Left ventricle myocardium inferior (tissue), 1 donor: ENCODE results near the gene FAM120B. TPM values are rescaled to one million over a fixed set of nuclear protein-coding genes. Genes with fewer than 3 reads are reported as not detected.

Experiments used
- DNase-seq: peaks from one replicate; pipeline ENCODE4 v3.0.0-alpha.2; 2020
- H3K27ac ChIP-seq: fragments of 200-600 bp; replicated peaks from 2 replicates; pipeline ENCODE4 v1.8.0; 2021
- H3K27me3 ChIP-seq: fragments of 200-600 bp; 2 replicates; pipeline ENCODE4 v1.8.0; 2021; ENCODE audit warnings: low read depth
- H3K36me3 ChIP-seq: fragments of 200-600 bp; 2 replicates; pipeline ENCODE4 v1.8.0; 2021
- H3K4me1 ChIP-seq: fragments of 200-600 bp; 2 replicates; pipeline ENCODE4 v1.8.0; 2021
- H3K4me3 ChIP-seq: fragments of 200-600 bp; 2 replicates; pipeline ENCODE4 v1.8.0; 2021; ENCODE audit warnings: mild to moderate bottlenecking, moderate library complexity
- H3K9me3 ChIP-seq: fragments of 200-600 bp; replicated peaks from 2 replicates; pipeline ENCODE4 v1.8.0; 2021
- CTCF ChIP-seq: fragments of 200-600 bp; IDR thresholded peaks from 2 replicates; pipeline ENCODE4 v1.8.0; 2021; ENCODE audit warnings: antibody characterized with exemption, mild to moderate bottlenecking, borderline replicate concordance
- intact Hi-C: fragments of 100-400 bp; cut with micrococcal nuclease; formaldehyde crosslinking; loops from one replicate; pipeline ENCODE4 v1.11.0; 2022
- total RNA-seq: library from RNA; stranded (reverse); fragmentation: NEBNext Ultra II Directional; extraction: Animal tissue kit (Norgen Biotek cat#: 25700); gene quantifications from one replicate; pipeline ENCODE4 v1.2.1, GENCODE V29; 2021
- donor health status: DM: no; HTN: yes; CAD: no; lungs with severe emphysema.

Gene FAM120B
- total RNA-seq, 1 donor from 2014 or later: 20.1 TPM

- Histone ChIP-seq H3K9me3 (no peaks in the 10 kb centered on the region), H3K27ac (no peak overlapping the region), H3K4me3 (no peak overlapping the region), H3K36me3 (no peaks in the 10 kb centered on the region), H3K27me3 (peaks cover 73% of the 10 kb centered on the region), H3K4me1 (no peaks in the 10 kb centered on the region)
- DNase-seq: no peak
- no peak for TF ChIP-seq CTCF
- intact Hi-C loops: no loop called here
Measured at GRCh38 chr6:170420283-170420682, 113.7 kb downstream of the FAM120B start.

- peaks cover 73% of the 10 kb centered on the region for H3K27me3 ChIP-seq
- H3K4me1 ChIP-seq: no peaks in the 10 kb centered on the region
- intact Hi-C loops: no loop called here
- H3K4me3 ChIP-seq: no peak overlapping the region
- no peak for DNase-seq
- H3K27ac ChIP-seq: no peak overlapping the region
- no peaks in the 10 kb centered on the region for H3K9me3 ChIP-seq
- TF ChIP-seq CTCF: no peak
- H3K36me3 ChIP-seq: no peaks in the 10 kb centered on the region
Measured at GRCh38 chr6:170420791-170421776, 114.5 kb downstream of the FAM120B start.

GRCh38 chr6:170421921-170422320 is 115.4 kb downstream of the FAM120B start:
- peaks cover 70% of the 10 kb centered on the region for H3K27me3 ChIP-seq
- H3K9me3 ChIP-seq: no peaks in the 10 kb centered on the region
- intact Hi-C loops: no loop called here
- no peaks in the 10 kb centered on the region for H3K36me3 ChIP-seq
- no peak for DNase-seq
- no peaks in the 10 kb centered on the region for H3K4me1 ChIP-seq
- H3K27ac ChIP-seq: no peak overlapping the region
- TF ChIP-seq CTCF: no peak
- H3K4me3 ChIP-seq: no peak overlapping the region

GRCh38 chr6:170423030-170423429 is 116.5 kb downstream of the FAM120B start:
- Histone ChIP-seq H3K36me3 (no peaks in the 10 kb centered on the region), H3K4me3 (no peak overlapping the region), H3K27ac (no peak overlapping the region), H3K27me3 (peaks cover 58% of the 10 kb centered on the region), H3K4me1 (no peaks in the 10 kb centered on the region), H3K9me3 (no peaks in the 10 kb centered on the region)
- no peak for DNase-seq
- TF ChIP-seq CTCF: no peak
- intact Hi-C loops: no loop called here

- intact Hi-C loops: no loop called here
- no peak for TF ChIP-seq CTCF
- Histone ChIP-seq H3K9me3 (no peaks in the 10 kb centered on the region), H3K36me3 (no peaks in the 10 kb centered on the region), H3K27ac (no peak overlapping the region), H3K27me3 (peaks cover 49% of the 10 kb centered on the region), H3K4me1 (peaks cover 3% of the 10 kb centered on the region), H3K4me3 (no peak overlapping the region)
- no peak for DNase-seq
Measured at GRCh38 chr6:170423814-170424603, 117.5 kb downstream of the FAM120B start.
